Measurements from ENCODE around the gene KLHL25.

KLHL25 gene

GRCh38 chr15:85762039-85762755, 32.5 kb downstream of the KLHL25 start:
- H3K4me3 ChIP-seq (ENCODE audit: low read depth, low read length), result no peak overlapping the region

DNA sequence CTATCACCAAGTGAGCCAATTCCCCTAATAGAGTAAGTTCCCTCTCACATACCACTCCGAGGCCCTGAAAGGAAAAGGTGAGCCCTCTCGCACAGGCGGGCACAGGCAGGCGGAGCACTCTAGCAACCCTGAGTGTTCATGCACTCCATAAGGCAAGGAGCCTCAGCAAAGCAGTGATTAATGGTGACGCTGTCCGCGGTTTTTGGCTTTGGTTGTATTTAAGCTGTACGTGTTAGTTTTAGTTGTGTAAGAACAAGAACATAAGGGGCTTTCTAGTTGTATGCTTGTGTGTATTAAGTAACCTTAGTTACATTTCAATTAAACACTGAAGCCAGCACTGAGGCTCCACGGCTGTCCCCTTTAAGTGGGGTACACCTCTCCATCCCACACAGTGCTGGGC, 33.1 kb downstream of the KLHL25 start:
- H3K4me3 ChIP-seq (ENCODE audit: low read depth, low read length), result no peak overlapping the region

DNA sequence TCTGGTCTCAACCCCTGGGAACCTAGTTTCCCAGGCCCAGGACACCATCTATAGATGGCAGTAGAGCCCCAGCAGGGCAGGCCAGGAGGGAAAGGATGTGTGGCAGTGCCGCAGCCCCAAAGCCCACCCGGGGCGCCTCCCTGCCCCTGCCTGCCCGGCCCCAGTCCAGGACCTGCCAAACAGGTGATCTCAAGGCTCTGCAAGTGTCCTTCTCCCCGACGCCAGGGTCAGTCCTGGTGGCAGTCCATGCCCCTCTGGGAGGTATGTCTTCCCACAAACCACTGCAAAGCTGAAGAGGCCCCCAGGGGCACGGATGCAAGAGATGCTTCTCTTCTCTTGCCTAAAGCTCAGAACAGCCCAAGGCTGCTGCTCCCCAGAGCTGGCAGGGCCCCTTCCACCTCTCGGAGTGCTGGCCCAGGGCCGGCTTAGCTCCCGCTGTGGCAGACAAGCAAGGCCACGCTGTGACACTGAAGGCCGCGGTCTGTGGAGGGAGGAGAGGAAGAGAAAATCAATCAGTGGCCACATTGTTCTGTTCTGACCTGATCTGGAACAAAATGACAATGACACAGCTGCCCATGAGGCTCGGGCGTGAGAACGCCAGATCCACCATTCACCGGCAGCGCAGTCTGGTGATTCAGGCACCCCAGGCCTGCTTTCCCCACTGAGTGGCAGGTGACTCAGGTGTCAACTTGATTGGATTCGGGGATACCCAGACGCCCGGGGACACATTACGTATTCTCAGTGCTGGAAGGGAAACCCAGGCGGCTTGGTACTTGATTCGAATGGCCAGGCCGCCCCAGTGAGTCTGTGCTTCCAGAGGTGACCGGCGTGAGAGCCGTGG, 34.0 kb downstream of the KLHL25 start:
- H3K4me3 ChIP-seq (ENCODE audit: low read depth, low read length), result no peak overlapping the region

GRCh38 chr15:85760049-85760448, 34.7 kb downstream of the KLHL25 start:
- H3K4me3 ChIP-seq (ENCODE audit: low read depth, low read length), result no peak overlapping the region

GRCh38 chr15:85759376-85759775, 35.3 kb downstream of the KLHL25 start:
- H3K4me3 ChIP-seq (ENCODE audit: low read depth, low read length), result no peak overlapping the region

DNA sequence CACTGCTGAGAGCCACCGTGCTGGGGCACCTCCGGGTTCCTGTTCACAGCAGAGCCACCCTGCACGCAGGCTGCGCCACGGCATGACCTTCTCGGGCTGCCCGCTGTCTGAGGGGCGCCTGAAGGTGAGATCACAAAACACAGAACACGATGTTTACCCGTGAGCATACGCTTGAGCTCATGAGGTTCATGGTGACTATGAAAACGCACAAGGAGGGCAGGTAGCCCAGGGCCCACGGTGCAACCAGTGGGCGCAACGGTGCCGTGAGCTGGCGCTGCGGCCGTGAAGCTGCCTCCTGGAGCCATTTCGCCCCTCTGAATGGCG, 36.1 kb downstream of the KLHL25 start:
- no peak overlapping the region for H3K4me3 ChIP-seq (ENCODE audit: low read depth, low read length)

DNA sequence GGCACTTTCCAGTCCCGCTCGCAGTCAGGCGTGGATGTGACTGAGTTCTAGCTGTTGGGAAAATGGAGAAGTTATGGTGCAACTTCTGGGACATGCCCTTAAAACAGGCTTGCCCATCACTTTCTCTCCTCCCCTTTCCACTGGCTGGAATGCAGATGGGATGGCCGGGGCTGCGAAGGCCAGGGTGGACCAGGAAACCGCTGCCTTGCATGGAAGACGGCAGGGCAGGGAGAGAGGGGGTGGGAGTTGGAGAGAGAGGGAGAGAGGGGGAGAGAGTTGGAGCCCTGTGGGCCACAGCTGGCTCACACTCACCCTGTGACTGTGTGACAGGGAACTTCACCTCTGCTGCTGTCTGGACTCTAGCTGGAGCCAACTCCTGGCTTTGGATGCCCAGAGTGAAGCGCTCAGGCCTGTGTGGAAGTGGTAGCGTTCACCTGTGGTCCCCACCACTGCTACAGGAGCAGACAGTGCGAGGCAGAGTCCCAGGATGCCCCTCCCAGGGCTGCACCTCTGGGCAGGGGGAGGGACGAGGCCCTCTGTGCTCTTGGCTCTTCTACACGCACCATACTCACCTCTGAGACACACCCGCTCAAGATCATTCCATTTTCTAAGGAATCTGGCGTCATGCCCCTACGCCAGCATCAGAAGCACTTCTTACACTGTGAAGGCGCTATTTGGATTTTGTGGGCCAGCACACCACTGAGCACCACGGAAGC, 36.6 kb downstream of the KLHL25 start:
- H3K4me3 ChIP-seq (ENCODE audit: low read depth, low read length), result no peak overlapping the region

GRCh38 chr15:85757073-85757938, 37.4 kb downstream of the KLHL25 start:
- H3K4me3 ChIP-seq (ENCODE audit: low read depth, low read length), result no peak overlapping the region

DNA sequence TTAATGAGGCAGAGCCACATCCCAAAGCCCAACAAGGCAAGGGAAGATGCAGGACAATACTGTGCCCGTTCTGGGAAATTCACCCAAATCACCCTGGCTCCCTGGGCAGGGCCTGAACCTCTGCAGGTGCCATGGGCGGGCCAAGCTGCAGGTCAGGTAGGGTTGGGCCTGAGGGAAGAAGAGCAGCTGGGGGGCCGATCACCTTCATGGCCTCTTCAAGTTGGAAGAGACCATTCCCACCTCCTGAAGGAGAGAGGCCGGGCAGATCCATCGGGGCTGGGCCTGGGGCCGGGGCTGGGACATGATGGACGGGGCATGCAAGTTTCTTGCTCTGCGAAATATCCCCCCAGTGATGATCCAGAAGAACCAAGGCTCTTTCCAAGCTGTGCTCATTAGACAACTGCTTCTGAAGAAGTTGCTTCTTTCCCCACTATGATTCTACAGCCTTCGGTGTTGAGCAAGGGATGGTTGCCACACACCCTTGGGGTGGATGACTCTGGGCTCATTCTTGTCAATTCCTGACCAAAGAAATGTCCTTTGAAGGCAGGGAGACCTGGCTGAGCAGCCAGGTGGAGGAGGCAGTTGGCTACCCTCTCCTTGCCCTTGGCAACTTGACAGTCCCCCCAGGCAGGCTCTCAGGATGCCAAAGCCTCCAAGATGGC, 38.2 kb downstream of the KLHL25 start:
- H3K4me3 ChIP-seq (ENCODE audit: low read depth, low read length), result no peak overlapping the region

GRCh38 chr15:85755942-85756341, 38.8 kb downstream of the KLHL25 start:
- H3K4me3 ChIP-seq (ENCODE audit: low read depth, low read length), result no peak overlapping the region

DNA sequence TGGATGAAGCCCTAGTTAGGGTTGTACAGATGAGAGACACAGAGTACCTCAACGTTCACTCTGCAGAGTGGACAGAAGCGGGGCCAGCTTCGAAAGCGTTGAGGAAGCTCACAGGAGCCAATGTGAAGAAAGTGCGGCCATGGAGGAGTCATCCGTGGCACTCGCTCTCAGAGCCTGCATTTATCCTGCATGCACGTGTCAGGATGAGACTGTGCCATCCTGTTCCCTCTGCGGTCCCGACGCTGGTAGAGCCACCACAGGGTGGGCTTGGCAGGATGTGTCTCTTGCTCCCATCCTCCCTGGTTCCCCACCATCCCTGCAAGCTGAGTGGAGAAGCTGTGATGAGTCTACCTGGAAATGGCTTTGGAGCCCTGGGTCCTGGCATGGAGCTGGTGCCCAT, 39.3 kb downstream of the KLHL25 start:
- no peak overlapping the region for H3K4me3 ChIP-seq (ENCODE audit: low read depth, low read length)

DNA sequence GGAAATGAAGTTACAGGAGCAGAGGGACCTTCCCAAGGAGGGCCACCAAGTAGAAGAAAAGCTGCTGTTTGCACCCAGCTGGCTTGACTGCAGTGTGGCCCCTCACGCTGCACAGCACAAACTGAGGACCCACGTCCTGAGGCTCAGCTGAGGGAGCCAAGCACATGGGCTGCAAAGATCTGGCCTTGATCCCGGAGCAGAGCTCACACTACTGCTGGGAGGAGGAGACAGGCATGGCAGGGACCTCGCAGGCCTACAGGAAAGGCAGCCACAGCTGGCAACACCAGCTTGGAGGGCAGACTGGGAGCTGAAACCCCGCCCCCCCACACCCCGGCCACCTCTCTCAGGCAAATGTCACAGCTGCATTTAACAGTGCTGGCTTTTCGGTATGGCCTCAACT, 39.7 kb downstream of the KLHL25 start:
- no peak overlapping the region for H3K4me3 ChIP-seq (ENCODE audit: low read depth, low read length)

DNA sequence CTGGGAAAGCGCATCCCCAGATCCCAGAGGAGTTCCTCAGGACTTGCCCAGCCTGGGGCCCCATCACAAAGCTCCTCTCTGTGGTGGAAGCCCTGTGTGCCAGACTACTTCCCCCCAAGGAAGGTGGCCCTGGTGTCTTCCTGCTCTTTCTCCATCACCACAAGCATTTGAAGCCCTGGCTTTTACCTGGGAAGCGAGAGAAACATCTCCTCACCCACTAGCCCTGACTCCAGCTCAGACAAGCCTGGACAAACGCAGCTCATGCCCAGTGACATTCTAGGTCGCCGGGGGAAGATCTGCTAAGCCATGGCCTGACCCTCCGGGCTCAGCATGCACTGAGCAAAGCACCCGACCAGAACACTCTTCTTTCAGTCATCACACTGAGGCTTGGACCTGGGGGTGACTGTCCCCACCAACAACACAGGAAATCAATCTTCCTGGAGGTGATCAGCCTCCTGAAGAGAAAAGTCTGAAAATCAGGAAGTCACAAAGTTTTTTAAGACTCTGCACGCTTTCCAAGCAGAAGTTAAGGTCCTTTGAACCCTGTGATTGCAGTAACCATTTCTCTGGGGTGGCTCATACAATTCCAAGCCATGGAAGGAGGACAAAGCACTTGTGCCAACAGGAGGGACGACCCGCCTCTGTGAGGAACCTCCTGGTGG, 40.8 kb downstream of the KLHL25 start:
- H3K4me3 ChIP-seq (ENCODE audit: low read depth, low read length), result no peak overlapping the region

- no peak overlapping the region for H3K4me3 ChIP-seq (ENCODE audit: low read depth, low read length)
These were observed 41.5 kb downstream of the KLHL25 start for GRCh38 chr15:85753261-85753660.

GRCh38 chr15:85752491-85752961, 42.2 kb downstream of the KLHL25 start:
- no peak overlapping the region for H3K4me3 ChIP-seq (ENCODE audit: low read depth, low read length)

- H3K4me3 ChIP-seq (ENCODE audit: low read depth, low read length), result no peak overlapping the region
These were observed 42.6 kb downstream of the KLHL25 start for GRCh38 chr15:85752124-85752475.

DNA sequence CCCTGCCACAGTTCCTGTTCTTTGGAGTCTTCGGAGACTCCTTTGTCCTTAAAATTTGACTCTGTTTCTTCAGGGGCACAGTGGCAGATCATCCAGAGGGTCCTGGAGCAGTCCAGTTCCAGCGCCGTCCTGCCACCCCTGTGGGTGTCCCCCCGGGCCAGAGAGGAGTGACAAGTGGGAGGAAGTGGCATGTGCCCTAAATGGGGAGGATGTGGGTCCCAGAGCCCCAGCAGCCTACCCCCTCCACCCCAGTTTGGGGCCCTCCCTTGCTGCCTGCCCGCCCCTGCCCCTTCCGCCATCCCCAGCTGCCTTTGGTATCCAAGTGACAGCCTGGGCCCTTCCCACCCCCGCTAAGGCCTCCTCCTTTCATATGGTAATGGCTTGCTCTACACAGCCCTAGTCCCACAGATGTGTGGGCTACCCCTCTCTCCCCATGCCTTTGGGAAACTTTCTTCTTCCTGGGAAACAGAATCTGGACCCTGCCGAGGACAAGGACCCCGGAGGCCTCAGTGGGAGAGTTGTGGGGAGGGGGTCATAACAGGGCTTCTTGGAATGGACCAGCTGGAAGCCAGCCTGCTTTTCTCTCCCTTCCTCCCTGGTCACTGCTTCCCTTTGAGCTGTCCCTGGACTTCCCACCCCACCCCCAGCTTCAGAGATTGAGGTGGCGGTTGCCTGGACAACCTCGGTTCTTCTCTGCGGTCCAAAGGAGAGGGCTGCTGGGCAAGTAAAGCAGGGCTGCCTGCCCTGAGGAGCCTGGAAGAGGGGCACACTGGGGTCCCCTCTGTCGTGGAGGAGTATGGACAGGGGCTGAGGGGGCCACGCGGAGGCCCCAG, 43.2 kb downstream of the KLHL25 start:
- no peak overlapping the region for H3K4me3 ChIP-seq (ENCODE audit: low read depth, low read length)

GRCh38 chr15:85750319-85751290, 44.1 kb downstream of the KLHL25 start:
- no peak overlapping the region for H3K4me3 ChIP-seq (ENCODE audit: low read depth, low read length)
